IMR-90 (cell line): ENCODE measurements around the gene STING1. TPM values are rescaled to one million over a fixed set of nuclear protein-coding genes. Genes with fewer than 3 reads are reported as not detected.

ENCODE experiments used
- ATAC-seq: fragments of 200-7000 bp; cut with Tn5 transposase; 2 replicates; pipeline ENCODE4 v1.9.1; 2020; ENCODE audit warnings: low read depth, mild to moderate bottlenecking, moderate library complexity
- BruUV-seq: library from RNA; stranded (reverse); fragments of 400-500 nt; replicated peaks from 2 replicates; lab custom pipeline; 2021; lab: Mats Ljungman, UMichigan
- CTCF ChIA-PET: fragments of 300-600 bp; formaldehyde crosslinking; extraction: SDS; loops from one replicate; lab custom pipeline; 2021; ENCODE audit warnings: antibody characterized with exemption; lab: Yijun Ruan, JAX
- POLR2A ChIA-PET: fragments of 300-600 bp; sonication (Branson Sonifier 250); formaldehyde crosslinking; loops from one replicate; lab custom pipeline; 2022; ENCODE audit warnings: antibody characterized with exemption; ENCODE audit not compliant: unreplicated experiment; lab: Charles Lee
- DNase-seq: peaks from one replicate; pipeline ENCODE4 v3.0.0; 2013
- H2AFZ ChIP-seq: replicated peaks from 2 replicates; pipeline ENCODE3; 2013; ENCODE audit warnings: low read length, mild to moderate bottlenecking; ENCODE audit not compliant: poor library complexity
- H2AK5ac ChIP-seq: 2 replicates; pipeline ENCODE4 v1.6.1; 2013; ENCODE audit warnings: low read depth, low read length, inconsistent platforms
- H2AK9ac ChIP-seq: replicated peaks from 2 replicates; pipeline ENCODE3; 2013; ENCODE audit warnings: mild to moderate bottlenecking, low read depth, low read length, moderate library complexity; ENCODE audit not compliant: poor library complexity
- H2BK120ac ChIP-seq: 2 replicates; pipeline ENCODE4 v1.6.1; 2013; ENCODE audit warnings: low read depth, low read length, inconsistent platforms
- H2BK15ac ChIP-seq: 3 replicates; pipeline ENCODE4 v1.6.1; 2013; ENCODE audit warnings: low read depth, low read length, inconsistent platforms
- H2BK20ac ChIP-seq: 2 replicates; pipeline ENCODE4 v1.6.1; 2013; ENCODE audit warnings: low read depth, mild to moderate bottlenecking, inconsistent platforms, low read length, moderate library complexity
- H2BK5ac ChIP-seq: 2 replicates; pipeline ENCODE4 v1.6.1; 2013; ENCODE audit warnings: mild to moderate bottlenecking, low read depth, low read length, inconsistent platforms; ENCODE audit not compliant: poor library complexity, severe bottlenecking
- H3K14ac ChIP-seq: replicated peaks from 2 replicates; pipeline ENCODE4 v1.6.1; 2013; ENCODE audit warnings: low read depth, low read length, inconsistent platforms
- H3K18ac ChIP-seq: 2 replicates; pipeline ENCODE4 v1.6.1; 2013; ENCODE audit warnings: low read depth, low read length, control low read depth
- H3K23ac ChIP-seq: 2 replicates; pipeline ENCODE4 v1.6.1; 2013; ENCODE audit warnings: low read depth, low read length, inconsistent platforms
- H3K27ac ChIP-seq: 2 replicates; pipeline ENCODE4 v1.5.1; 2013; ENCODE audit warnings: mild to moderate bottlenecking, control low read depth, low read length; ENCODE audit not compliant: insufficient read depth
- H3K27me3 ChIP-seq: 2 replicates; pipeline ENCODE4 v1.6.1; 2013; ENCODE audit warnings: low read length; ENCODE audit not compliant: control insufficient read depth, insufficient read depth
- H3K36me3 ChIP-seq: 2 replicates; pipeline ENCODE4 v1.6.1; 2013; ENCODE audit warnings: low read length, mixed read lengths; ENCODE audit not compliant: control insufficient read depth, insufficient read depth
- H3K4ac ChIP-seq: 2 replicates; pipeline ENCODE4 v1.6.1; 2013; ENCODE audit warnings: low read depth, low read length, inconsistent platforms
- H3K4me1 ChIP-seq: 2 replicates; pipeline ENCODE4 v1.6.1; 2013; ENCODE audit warnings: low read length, mixed read lengths; ENCODE audit not compliant: control insufficient read depth, insufficient read depth
- H3K4me2 ChIP-seq: 2 replicates; pipeline ENCODE4 v1.6.1; 2013; ENCODE audit warnings: low read depth, mild to moderate bottlenecking, control low read depth, low read length, moderate library complexity
- H3K4me3 ChIP-seq: 2 replicates; pipeline ENCODE4 v1.5.1; 2013; ENCODE audit warnings: low read depth, mild to moderate bottlenecking, control low read depth, low read length, moderate library complexity; ENCODE audit not compliant: insufficient read depth
- H3K56ac ChIP-seq: 2 replicates; pipeline ENCODE4 v1.6.1; 2013; ENCODE audit warnings: low read length, inconsistent platforms; ENCODE audit not compliant: insufficient read depth; ENCODE audit errors: extremely low read depth
- H3K79me1 ChIP-seq, 2 experiments: 2 replicates each; pipeline ENCODE4 v1.6.1; 2013; ENCODE audit warnings: low read length in 2 of 2, inconsistent platforms in 1 of 2, low read depth in 1 of 2
- H3K9ac ChIP-seq: 2 replicates; pipeline ENCODE4 v1.6.1; 2013; ENCODE audit warnings: low read depth, low read length, control low read depth
- H3K9me1 ChIP-seq: 2 replicates; pipeline ENCODE4 v1.6.1; 2013; ENCODE audit warnings: low read length, inconsistent platforms; ENCODE audit not compliant: insufficient read depth
- H3K9me3 ChIP-seq: 2 replicates; pipeline ENCODE4 v1.6.1; 2013; ENCODE audit warnings: low read length; ENCODE audit not compliant: control insufficient read depth, insufficient read depth
- H4K20me1 ChIP-seq: 2 replicates; pipeline ENCODE4 v1.6.1; 2013; ENCODE audit warnings: low read length, inconsistent platforms; ENCODE audit not compliant: insufficient read depth
- H4K5ac ChIP-seq: 2 replicates; pipeline ENCODE4 v1.6.1; 2013; ENCODE audit warnings: mild to moderate bottlenecking, low read depth, low read length, control low read depth
- H4K8ac ChIP-seq, 2 experiments: 2 replicates each; pipeline ENCODE4 v1.6.1; 2013; ENCODE audit warnings: low read depth in 2 of 2, low read length in 2 of 2, control low read depth in 1 of 2, inconsistent platforms in 1 of 2
- H4K91ac ChIP-seq: 2 replicates; pipeline ENCODE4 v1.6.1; 2013; ENCODE audit warnings: low read depth, low read length, inconsistent platforms; ENCODE audit not compliant: insufficient read depth
- FOS ChIP-seq: fragments of 150-350 bp; IDR thresholded peaks from 2 replicates; pipeline ENCODE4 v1.6.1; 2016; ENCODE audit warnings: low read depth, low read length
- MAFK ChIP-seq: IDR thresholded peaks from 2 replicates; pipeline ENCODE4 v1.6.1; 2012; ENCODE audit warnings: low read depth, low read length, improper control_type of control experiment
- POLR2A ChIP-seq: IDR thresholded peaks from 2 replicates; pipeline ENCODE4 v1.6.1; 2012; ENCODE audit warnings: mild to moderate bottlenecking, low read depth, low read length
- SMC3 ChIP-seq: fragments of 150-350 bp; IDR thresholded peaks from 2 replicates; pipeline ENCODE4 v1.6.1; 2016; ENCODE audit warnings: low read depth, mild to moderate bottlenecking, antibody characterized with exemption, low read length, moderate library complexity
- WGBS, 2 experiments: methylation state at CpG; one replicate each; pipeline versions ENCODE4 v1.1.5 to v1.1.7; 2013; ENCODE audit warnings: missing lambda C conversion rate in 2 of 2; ENCODE audit not compliant: insufficient read length in 1 of 2; ENCODE audit errors: extremely low coverage in 2 of 2; 5-methylcytosine and 5-hydroxymethylcytosine counted together
- dilution Hi-C: fragments of 300-500 bp; cut with HindIII; formaldehyde crosslinking; loops from one replicate; pipeline ENCODE4 v1.14.3; 2018; ENCODE audit warnings: low sequenced_read_pairs; ENCODE audit not compliant: unreplicated experiment
- in situ Hi-C: fragments of 300-500 bp; cut with MboI; formaldehyde crosslinking; loops from 3 replicates; pipeline ENCODE4 v1.14.3; 2019; ENCODE audit warnings: low sequenced_read_pairs, inconsistent platforms, mixed read lengths
- intact Hi-C: fragments of 100-400 bp; cut with micrococcal nuclease; formaldehyde crosslinking; loops from 2 replicates; pipeline ENCODE4 v1.10.0; 2022
- polyA plus RNA-seq, 3 experiments: library from polyadenylated mRNA; depleted of rRNA; stranded (reverse); fragments of >200 nt; gene quantifications; 2 replicates each; pipeline ENCODE4 v1.2.3, GENCODE V29; 2012; ENCODE audit warnings: low replicate concordance in 1 of 3
- total RNA-seq: library from RNA; depleted of rRNA; stranded (reverse); fragments of >200 nt; gene quantifications from 2 replicates; pipeline ENCODE4 v1.2.3, GENCODE V29; 2012

Gene STING1
- total and polyA plus RNA-seq, 2 of the 4 experiments (the other 2 are of a cell fraction) = 18.6 to 63.5 TPM

GRCh38 chr5:139524446-139524845 is 41.9 kb upstream of the STING1 start:
- Histone ChIP-seq H4K8ac (no peak overlapping the region), H3K23ac (no peak overlapping the region), H3K4me3 (no peak overlapping the region), H3K56ac (no peak overlapping the region), H3K14ac (no peak overlapping the region), H2BK20ac (no peak overlapping the region), H2BK120ac (no peak overlapping the region), H2AFZ (no peak overlapping the region), H2BK15ac (no peak overlapping the region), H3K79me1 (no peaks in the 10 kb centered on the region), H3K27me3 (no peaks in the 10 kb centered on the region; the same call in 1 of the 2 replicates), H3K9me1 (0 out of 2 replicates have a peak, but pooled peaks cover 2% of the 10 kb centered on the region), H3K9me3 (no peaks in the 10 kb centered on the region), H3K4me2 (no peak overlapping the region), H2BK5ac (no peak overlapping the region), H3K9ac (no peak overlapping the region), H3K18ac (no peak overlapping the region), H3K36me3 (no peaks in the 10 kb centered on the region), H2AK5ac (no peak overlapping the region), H4K5ac (no peak overlapping the region), H3K27ac (no peak overlapping the region), H3K4ac (no peak overlapping the region), H4K91ac (no peak overlapping the region), H2AK9ac (no peak overlapping the region), H3K4me1 (no peaks in the 10 kb centered on the region), H4K20me1 (no peaks in the 10 kb centered on the region)
- intact Hi-C loops = no loop called here
- in situ Hi-C loops = no loop called here
- dilution Hi-C loops = loop anchor here (25.0 kb wide), 1 partner anchor 112 kb away; the partner anchor contains the start of gene SPATA24
- ChIA-PET CTCF (no interaction called here), POLR2A (no interaction called here)
- ATAC-seq (no peak), DNase-seq (no peak)
- no TSS peak for BruUV-seq
- 60% methylated on average over 1 of the region's 4 CpGs; no CpG with 5 or more reads in 1 of the 2 experiments for WGBS, 2 experiments
- TF ChIP-seq POLR2A (no peak), MAFK (no peak), FOS (no peak), SMC3 (no peak)
